ENCODE data around the gene C1orf210. TPM values are rescaled to one million over a fixed set of nuclear protein-coding genes. Genes with fewer than 3 reads are reported as not detected.

The C1orf210 gene
- total and polyA plus RNA-seq, 8 donors, result 4.3 to 34.4 (median 14.3) TPM; not detected in 1

DNA sequence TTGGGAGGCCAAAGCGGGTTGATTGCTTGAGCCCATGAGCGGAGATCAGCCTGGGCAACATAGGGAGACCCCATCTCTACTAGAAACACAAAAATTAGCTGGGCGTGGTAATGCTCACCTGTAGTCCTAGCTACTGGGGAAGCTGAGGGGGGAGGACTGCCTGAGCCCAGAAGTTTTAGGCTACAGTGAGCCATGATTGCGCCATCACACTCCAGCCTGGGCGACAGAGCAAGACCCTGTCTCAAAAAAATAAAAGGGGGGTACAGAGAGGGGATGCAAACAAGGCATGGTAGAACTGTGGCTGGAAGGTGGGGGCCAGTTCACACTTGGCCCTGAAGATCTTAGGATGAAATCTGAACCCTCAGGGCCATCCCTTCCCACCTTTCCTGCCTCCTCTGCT lies 1.2 kb upstream of the C1orf210 start:
- H3K4me3 ChIP-seq, result no peak overlapping the region
- H3K36me3 ChIP-seq, result no peaks in the 10 kb centered on the region
- H3K9me3 ChIP-seq, result no peaks in the 10 kb centered on the region
- DNase-seq, result no peak
- peaks cover 0 to 4% (median 0%) of the 10 kb centered on the region in 3 donors for H3K27me3 ChIP-seq
- intact Hi-C loops (cut with DNase I; ENCODE audit: low total_unique reads), result no loop called here
- 94 to 97% (median 94%) methylated on average over 5 of the region's 5 CpGs for WGBS, 5 donors
- peak overlapping the region; percentile 59 to 88 (median 84) for H3K27ac ChIP-seq
- peaks cover 5 to 42% (median 22%) of the 10 kb centered on the region in 4 donors for H3K4me1 ChIP-seq
- TF ChIP-seq POLR2A (IDR thresholded peaks at IDR 0.05) (no peak), EP300 (IDR thresholded peaks at IDR 0.05) (no peak), POLR2AphosphoS5 (IDR thresholded peaks at IDR 0.05) (no peak), CTCF (IDR thresholded peaks at IDR 0.05) (no peak)

- Histone ChIP-seq H3K36me3 (no peaks in the 10 kb centered on the region), H3K27ac (peak overlapping the region; percentile 59 to 88 (median 84)), H3K4me3 (peak overlapping the region in 2 of 4 donors; percentile 48 to 51), H3K4me1 (peaks cover 5 to 42% (median 22%) of the 10 kb centered on the region in 4 donors), H3K9me3 (no peaks in the 10 kb centered on the region), H3K27me3 (peaks cover 0 to 4% (median 0%) of the 10 kb centered on the region in 3 donors)
- intact Hi-C loops (cut with DNase I; ENCODE audit: low total_unique reads), result no loop called here
- DNase-seq, result peak; percentile 48 to 52
- 32 to 74% (median 61%) methylated on average over 11 of the region's 11 CpGs for WGBS, 5 donors
- TF ChIP-seq CTCF (IDR thresholded peaks at IDR 0.05), result no peak
- no peak for TF ChIP-seq POLR2A (IDR thresholded peaks at IDR 0.05)
- no peak for TF ChIP-seq EP300 (IDR thresholded peaks at IDR 0.05)
- peak in 1 of 3 donors; percentile 5 for TF ChIP-seq POLR2AphosphoS5 (IDR thresholded peaks at IDR 0.05)
Observed at GRCh38 chr1:43286115-43286514, 734 bp upstream of the C1orf210 start.

DNA sequence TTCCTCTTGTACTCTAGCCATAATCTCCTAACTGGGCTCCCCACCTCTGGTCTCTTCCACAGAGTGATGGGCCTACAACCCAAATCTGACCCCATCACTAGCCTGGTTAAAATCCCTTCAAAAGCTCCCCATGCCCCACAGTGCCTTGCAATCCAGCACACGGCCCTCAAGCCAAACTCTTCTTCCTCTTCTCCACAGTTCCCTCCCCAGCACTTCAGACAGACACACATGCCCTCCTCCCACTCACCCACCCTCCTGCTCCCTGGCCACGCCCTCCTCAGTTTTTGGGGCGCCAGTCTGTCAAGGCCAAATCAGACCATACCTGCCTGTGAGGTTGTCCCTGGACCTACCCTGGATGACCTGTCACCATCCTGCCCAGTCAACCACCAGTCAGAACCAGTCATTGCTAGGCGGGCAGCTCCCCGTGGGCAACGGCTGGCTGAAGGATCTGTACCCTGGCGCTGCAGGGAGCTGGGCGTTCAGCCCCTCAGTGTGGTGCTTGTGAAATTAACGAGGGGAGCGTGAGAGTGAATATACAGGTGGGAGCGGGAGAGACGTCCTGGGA lies 753 bp downstream of the C1orf210 start:
- TF ChIP-seq POLR2AphosphoS5 (IDR thresholded peaks at IDR 0.05) (no peak), CTCF (IDR thresholded peaks at IDR 0.05) (no peak), EP300 (IDR thresholded peaks at IDR 0.05) (no peak)
- H3K27ac ChIP-seq, result peak overlapping the region; percentile 59 to 88 (median 84)
- H3K4me1 ChIP-seq, result peaks cover 5 to 42% (median 22%) of the 10 kb centered on the region in 4 donors
- H3K9me3 ChIP-seq, result no peaks in the 10 kb centered on the region
- peaks cover 0 to 4% (median 0%) of the 10 kb centered on the region in 4 donors for H3K36me3 ChIP-seq
- H3K27me3 ChIP-seq, result peaks cover 0 to 4% (median 0%) of the 10 kb centered on the region in 3 donors
- intact Hi-C loops (cut with DNase I; ENCODE audit: low total_unique reads), result no loop called here
- DNase-seq, result no peak
- peak overlapping the region; percentile 31 to 51 (median 44) for H3K4me3 ChIP-seq
- 26 to 58% (median 48%) methylated on average over 12 of the region's 12 CpGs for WGBS, 5 donors

DNA sequence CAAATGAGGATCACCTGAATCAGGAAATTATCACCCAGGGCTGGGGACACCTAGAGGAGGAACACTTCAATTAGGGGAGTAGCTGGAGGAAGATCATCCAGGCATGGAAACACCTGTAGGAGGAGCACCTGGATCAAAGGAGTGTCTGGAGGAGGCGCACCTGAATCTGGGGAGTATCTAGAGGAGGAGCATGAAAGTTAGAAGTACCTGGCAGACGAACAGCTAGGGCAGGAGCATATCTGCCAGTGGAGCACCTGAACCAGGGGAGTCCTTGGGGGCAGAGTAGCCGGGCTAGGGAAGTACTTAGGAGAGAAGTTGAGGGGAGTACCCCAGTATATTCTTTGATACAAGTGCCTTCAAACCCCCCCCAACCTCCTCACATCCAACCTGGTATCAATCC lies 1.3 kb downstream of the C1orf210 start:
- intact Hi-C loops (cut with DNase I; ENCODE audit: low total_unique reads), result no loop called here
- Histone ChIP-seq H3K9me3 (no peaks in the 10 kb centered on the region), H3K27me3 (peaks cover 0 to 4% (median 0%) of the 10 kb centered on the region in 3 donors), H3K36me3 (peaks cover 0 to 4% (median 0%) of the 10 kb centered on the region in 4 donors), H3K4me3 (peak overlapping the region in 3 of 4 donors; percentile 31 to 51 (median 48)), H3K4me1 (peaks cover 5 to 39% (median 21%) of the 10 kb centered on the region in 4 donors), H3K27ac (peak overlapping the region; percentile 59 to 88 (median 84))
- no peak for DNase-seq
- 43 to 74% (median 68%) methylated on average over 3 of the region's 3 CpGs for WGBS, 5 donors
- TF ChIP-seq EP300 (IDR thresholded peaks at IDR 0.05) (no peak), POLR2AphosphoS5 (IDR thresholded peaks at IDR 0.05) (no peak), POLR2A (IDR thresholded peaks at IDR 0.05) (no peak), CTCF (IDR thresholded peaks at IDR 0.05) (no peak)

Measured in stomach (tissue), 9 donors.